CD4-positive, alpha-beta T cell treated with Interleukin-4 for 4 hours (primary cell): ENCODE results near the gene PDCD4.

Experiments
- DNase-seq: peaks from one replicate; pipeline ENCODE4 v3.0.0-alpha.2; 2020

Gene PDCD4

GRCh38 chr10:110927461-110927860 lies 55.7 kb downstream of the PDCD4 start:
- no peak for DNase-seq

GRCh38 chr10:110931769-110932381 lies 60.1 kb downstream of the PDCD4 start:
- no peak for DNase-seq

DNA sequence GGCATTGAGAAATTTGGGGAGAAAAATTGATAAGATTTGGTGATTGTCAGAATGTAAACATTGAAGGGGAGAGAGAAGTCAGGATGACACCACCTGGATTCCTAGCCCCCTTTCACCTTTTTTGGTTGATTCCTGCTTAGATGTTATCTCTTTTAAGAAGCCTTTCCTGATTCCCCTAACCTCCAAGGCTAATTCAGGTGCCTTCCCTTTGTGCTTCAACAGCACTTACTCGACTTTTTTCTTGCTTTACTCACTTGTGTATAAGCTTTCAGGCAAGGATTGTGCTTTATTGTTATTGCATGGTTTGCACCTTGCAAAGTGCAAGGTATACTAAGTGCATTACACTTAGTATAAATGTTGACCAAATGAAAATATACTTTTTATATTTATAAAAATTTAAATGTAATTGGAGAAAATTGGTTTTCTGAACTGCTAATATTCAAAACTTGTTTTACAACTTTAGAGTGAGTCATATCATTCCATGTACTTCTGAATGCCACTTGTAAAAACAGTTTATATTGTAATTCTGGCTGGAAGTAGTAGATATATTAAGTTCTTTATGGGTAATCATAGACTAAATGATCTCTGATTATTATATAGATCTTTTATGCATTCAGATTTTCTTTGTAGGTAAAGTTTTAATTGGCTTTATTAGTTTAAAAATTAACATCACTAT lies 60.9 kb downstream of the PDCD4 start:
- no peak for DNase-seq

DNA sequence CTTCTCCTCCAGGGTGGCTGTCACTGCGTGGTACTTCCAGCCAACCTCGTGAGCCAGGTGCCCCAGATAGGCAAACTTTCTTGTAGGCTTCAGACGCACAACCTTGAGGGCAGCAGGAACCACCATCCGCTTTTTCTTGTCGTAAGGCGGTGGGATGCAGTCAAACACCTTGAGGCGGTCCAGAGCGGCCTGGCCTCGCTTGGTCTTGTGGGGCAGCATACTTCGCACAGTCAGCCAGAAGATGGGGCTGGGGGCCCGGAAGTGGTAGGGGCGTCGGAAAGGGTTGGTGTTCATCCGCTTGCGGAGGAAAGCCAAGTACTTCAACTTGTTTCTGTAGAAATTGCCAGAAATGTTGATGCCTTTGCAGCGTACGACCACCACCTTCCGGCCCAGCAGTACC lies 65.0 kb downstream of the PDCD4 start:
- DNase-seq: no peak

- no peak for DNase-seq
Measured at GRCh38 chr10:110939419-110939818, 67.7 kb downstream of the PDCD4 start.

- DNase-seq: no peak
Measured at GRCh38 chr10:110944792-110945396, 73.2 kb downstream of the PDCD4 start.

- no peak for DNase-seq
Measured at GRCh38 chr10:110946496-110946895, 74.8 kb downstream of the PDCD4 start.

DNA sequence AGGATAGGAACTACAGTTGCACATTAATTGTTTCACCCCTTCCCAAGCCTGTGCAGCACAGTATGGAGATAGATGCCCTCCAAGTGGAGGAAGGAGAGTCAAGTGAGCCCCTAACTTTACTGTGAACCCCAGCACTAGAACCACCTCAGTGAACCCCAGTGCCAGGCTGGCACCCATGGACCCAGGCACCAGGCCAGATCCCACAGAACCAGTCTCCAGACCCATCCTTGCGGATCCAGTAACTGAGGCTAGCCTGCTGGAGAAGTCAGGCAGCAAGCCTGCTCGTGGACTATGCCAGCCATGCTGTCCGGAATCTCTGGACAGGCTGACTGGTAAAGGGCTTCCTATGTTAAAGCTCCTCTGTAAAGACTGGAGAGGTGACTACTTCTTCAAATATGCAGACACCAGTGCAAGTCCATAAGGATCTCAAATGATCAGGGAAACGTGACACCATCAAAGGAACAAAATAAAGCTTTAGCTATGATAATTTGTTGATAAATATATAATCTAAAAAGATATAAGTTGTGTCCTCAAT lies 75.4 kb downstream of the PDCD4 start:
- no peak for DNase-seq
